GM18508 (cell line): ENCODE measurements around the gene SCN3B.

ENCODE experiments used
- ATAC-seq: cut with Tn5 transposase; IDR thresholded peaks from one replicate; pipeline ENCODE4 v1.9.1; 2021; ENCODE audit warnings: moderate number of reproducible peaks; ENCODE audit not compliant: insufficient read depth, unreplicated experiment

Gene SCN3B

GRCh38 chr11:123603666-123604065 lies 50.8 kb downstream of the SCN3B start:
- no peak for ATAC-seq

GRCh38 chr11:123601743-123602142 lies 52.7 kb downstream of the SCN3B start:
- no peak for ATAC-seq

- no peak for ATAC-seq
These were observed 53.3 kb downstream of the SCN3B start for GRCh38 chr11:123601136-123601535.

DNA sequence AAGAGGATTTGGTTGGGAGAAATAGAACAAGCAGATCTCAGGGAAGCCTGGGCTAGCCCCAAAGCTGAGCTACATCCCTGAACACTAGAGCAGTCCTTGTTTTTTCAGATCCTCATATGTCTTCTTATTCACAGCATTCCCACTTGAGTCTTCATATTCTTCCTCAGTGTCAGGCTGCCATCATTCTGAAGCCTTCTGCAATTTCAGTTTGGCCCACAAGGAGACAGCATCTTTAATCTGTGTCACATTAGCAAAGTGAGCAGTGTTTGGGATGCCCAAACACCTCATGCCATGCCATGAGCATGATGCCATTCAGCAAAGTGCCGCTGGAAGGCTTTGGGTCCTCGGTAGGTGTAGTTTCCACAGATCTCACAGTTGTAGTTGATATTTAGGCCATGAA lies 56.6 kb downstream of the SCN3B start:
- no peak for ATAC-seq

GRCh38 chr11:123594921-123595320 lies 59.5 kb downstream of the SCN3B start:
- ATAC-seq, result no peak

DNA sequence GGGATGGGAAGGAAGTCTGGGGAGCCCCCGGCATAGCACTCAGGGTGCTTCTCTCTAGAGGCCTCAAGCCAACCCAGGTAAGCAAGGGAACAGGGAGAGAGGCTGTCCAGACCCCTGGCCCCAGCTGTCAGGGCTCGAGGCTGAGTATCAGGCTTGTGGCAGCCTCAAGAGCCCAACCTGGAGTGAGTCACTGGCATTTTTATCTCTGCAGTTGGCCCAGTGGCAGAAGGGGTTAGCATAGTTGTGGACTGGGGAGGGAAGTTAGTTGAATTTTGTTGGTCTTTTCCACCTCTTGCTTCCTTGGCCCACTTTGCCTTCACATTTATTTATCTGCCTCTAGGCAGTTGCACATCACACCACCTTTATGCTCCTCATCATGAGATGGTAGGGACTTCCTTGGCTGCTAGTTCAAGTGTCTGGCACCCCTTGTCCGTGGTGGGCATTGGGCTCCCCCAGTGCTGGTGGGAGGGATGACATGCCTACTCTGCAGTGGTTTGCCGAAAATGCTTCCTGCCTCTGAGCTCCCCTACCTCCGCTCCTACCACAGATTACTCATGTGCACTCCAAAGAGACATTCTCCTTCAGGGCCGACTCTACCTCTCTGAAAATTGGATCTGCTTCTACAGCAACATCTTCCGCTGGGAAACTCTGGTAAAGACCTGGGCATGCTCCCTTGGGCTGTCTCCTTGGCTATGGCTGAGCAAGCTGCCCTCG lies 60.1 kb downstream of the SCN3B start:
- no peak for ATAC-seq

GRCh38 chr11:123593570-123593969 lies 60.9 kb downstream of the SCN3B start:
- ATAC-seq, result no peak

- ATAC-seq, result no peak
These were observed 64.0 kb downstream of the SCN3B start for GRCh38 chr11:123590296-123590912.

DNA sequence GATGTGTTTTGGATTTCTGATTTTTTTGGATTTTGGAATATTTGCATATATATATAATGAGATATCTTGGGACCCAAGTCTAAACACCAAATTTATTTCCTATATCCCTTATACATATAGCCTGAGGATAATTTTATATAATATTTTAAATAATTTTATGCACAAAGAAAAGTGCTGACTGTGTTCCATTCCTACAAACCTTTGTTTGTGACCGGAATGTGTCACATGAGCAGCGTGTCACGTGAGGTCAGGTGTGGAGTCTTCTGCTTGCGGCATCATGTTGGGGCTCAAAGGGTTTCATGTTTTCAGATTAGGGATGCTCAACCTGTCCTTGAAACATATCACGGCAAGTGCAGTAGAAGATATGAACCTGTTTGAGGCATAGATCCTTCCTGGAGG lies 65.6 kb downstream of the SCN3B start:
- ATAC-seq, result no peak

- ATAC-seq, result no peak
These were observed 66.1 kb downstream of the SCN3B start for GRCh38 chr11:123588117-123588863.

DNA sequence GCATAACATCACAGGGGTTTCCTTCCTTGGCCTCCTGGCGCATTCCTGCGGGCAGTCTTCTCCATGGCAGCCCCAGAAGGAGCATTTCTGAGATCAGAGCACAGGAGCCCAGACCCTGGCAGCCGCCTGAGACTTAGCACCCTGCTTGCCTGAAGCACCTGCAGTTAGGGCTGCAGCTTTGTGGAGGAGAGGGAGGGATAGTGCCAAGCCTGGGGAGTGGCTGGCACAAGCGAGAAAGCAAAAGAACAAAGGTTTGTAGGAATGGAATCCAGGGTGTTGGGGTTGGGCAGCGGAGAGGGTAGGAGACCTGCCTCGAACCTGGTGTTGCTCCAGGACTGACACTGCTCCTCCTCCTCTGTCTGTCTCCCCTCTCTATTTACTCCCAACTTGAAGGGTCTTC lies 66.9 kb downstream of the SCN3B start:
- no peak for ATAC-seq

DNA sequence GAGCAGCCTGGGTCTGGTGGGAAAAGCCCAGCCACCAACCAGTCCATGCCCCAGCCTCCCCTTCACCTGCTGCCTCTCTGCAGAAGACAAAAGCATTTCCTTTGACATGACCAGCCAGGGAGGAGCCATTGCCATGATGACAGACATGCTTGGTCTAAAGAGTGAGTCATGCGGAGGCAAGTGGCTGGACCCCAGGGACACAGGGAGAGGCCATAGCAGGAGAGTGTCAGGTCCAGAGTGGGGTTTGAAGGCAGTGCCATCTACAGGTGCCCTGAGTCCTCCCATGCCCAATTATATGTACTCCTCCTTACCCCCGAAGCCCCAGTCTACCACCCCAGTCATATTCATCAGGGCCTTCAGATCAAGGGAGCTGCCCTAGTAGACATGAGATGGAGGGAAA lies 67.4 kb downstream of the SCN3B start:
- ATAC-seq, result no peak

DNA sequence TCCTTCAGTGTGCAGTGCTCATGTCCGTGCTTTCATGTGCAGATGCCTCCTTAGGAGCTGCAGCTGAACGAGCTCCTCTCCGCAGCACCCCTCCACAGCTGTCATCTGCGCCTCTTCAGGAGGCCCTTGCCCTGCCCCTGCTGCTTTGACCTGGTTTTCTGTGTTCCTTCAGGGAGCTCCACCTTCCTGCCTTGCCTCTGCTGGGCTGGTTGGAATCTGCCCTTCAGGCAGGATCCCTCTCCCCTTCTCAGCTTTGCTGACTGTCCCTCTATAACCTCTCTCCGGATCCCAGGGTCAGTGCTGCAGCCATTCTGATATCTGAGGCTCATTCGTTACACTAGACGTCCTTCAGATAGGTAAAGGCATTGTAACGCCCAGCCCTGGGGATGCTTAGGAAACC lies 67.9 kb downstream of the SCN3B start:
- ATAC-seq, result no peak

DNA sequence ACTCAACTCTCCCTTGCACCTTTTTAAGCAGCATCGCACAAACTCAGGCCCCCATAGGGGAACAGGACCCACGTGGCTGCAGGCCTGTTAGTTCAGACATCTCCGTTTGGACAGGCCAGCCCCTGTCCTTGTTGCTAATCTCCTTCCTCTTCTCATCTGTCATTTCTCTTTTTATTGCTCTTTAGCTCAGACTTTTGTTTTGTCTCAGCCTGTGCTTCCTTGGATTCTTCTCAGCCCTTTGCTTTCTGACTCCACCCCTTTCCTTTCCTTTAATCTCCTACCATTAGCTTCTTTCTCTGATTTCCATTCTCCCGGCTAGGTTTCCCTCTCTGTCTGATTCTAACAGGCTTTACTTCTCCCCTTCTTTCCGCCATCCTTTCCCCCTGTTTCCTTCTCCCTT lies 68.7 kb downstream of the SCN3B start:
- ATAC-seq, result no peak

- no peak for ATAC-seq
These were observed 69.2 kb downstream of the SCN3B start for GRCh38 chr11:123585206-123585605.

DNA sequence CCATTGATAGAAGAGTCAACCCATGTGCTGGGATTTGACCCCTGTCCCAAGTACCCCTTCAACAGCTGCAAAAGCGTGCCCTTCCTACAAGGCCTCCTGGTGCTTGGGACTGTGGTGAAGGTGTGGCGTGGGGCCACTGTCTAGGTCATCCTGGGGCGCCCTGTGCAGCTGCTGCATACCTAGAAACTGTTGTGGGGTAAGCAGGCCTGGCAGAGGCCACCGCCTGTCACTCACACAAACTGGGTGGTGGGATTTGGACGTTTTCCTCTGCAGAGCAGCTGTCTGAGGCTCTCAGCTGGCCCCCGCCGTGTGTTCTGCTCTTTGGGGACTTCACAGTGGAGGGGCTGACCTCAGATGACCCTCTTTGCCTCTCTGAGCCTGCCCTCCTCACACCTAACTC lies 69.7 kb downstream of the SCN3B start:
- ATAC-seq, result no peak

GRCh38 chr11:123584186-123584585 lies 70.2 kb downstream of the SCN3B start:
- ATAC-seq, result no peak

DNA sequence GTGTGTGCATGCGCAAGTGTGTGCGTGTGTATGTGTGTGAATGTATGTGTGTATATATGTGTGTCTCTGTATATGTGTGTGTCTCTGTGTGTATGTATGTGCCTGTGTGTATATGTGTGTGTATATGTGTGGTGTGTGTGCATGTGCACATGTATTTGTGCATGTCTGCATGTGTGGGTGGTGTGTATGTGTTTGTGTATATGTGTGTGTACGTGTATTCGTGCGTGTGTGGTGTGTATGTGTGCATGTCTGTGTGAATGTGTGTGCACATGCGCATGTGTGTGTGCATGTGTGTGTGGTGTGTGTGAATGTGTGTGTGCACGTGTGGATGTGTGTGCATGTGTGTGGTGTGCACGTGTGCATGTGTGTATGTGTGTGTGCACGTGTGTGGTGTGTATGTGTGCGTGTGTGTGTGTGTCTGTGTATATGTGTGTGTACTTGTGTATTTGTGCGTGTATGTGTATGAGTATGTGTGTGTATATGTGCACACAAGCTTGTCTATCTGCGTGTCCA lies 71.4 kb downstream of the SCN3B start:
- ATAC-seq, result no peak

- ATAC-seq, result no peak
These were observed 72.6 kb downstream of the SCN3B start for GRCh38 chr11:123581651-123582399.

DNA sequence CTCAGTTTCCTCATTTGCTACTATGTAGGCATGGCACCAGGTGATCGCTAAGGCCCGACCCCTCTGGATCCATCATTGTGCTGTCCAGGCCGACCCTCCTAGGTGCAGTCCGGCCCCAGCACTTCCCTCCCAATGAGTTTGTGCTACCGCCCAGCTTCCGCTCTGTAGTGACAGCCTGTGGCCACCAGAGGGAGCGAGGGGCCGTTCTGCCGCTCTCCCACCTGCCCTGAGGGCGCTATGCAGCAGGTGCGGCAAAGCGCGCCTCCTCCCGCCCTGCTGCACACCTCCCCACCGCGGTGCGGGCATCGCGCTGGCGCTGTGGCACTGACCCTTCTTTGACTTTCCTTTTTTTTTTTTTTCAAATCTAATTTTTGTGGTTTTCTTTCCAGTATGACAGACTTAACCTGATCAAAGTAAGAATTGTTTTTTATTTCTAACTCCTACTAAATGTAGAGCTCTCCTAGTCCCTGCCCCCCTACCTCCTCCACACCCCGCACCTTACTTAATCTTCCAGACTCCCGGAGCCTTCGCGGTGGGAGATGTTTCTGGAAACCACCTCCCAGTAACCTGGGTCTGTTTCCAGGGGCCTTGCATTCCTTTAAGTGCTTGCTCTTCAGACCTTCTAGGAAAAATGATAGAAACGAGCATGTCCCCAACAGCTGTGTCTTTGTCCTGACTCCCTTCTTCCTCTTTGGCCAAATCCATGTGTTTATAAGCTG lies 73.7 kb downstream of the SCN3B start:
- ATAC-seq, result peak; percentile 73
